NOMO-1 treated with dmso at 0.1 percent for 144 hours (cell line): ENCODE measurements around the gene TUBB2A.
A peak's percentile ranks its signal among the peaks of the same experiment; 100 is the strongest.
"Not testable (repeated sequence)": the region's sequence is repeated elsewhere in the genome, so short reads cannot be mapped to it uniquely, and the experiment has no call there.

ENCODE experiments used
- DNase-seq: peaks from one replicate; lab custom pipeline; 2025; ENCODE audit not compliant: unreplicated experiment; lab: John Stamatoyannopoulos, UW

The TUBB2A gene

DNA sequence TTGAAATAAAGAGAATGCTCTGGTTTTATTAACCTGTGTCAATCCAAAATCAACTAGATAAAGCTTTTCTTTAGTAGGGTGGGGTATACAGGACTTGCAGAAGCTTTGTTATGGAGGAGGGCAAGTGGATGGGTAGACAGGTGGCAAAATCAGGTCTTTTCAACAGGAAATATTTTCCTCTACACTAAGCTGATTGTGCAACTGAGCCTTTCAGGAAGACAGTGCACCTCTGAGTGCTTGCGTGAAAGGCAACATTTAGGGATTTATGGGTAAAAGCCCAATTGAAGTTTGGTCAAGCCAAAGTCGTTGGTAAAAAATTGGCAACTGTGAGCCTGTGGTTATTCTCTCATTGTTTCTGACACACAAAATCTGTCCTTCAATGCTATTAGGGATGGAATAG, 23.8 kb upstream of the TUBB2A start:
- no peak for DNase-seq

DNA sequence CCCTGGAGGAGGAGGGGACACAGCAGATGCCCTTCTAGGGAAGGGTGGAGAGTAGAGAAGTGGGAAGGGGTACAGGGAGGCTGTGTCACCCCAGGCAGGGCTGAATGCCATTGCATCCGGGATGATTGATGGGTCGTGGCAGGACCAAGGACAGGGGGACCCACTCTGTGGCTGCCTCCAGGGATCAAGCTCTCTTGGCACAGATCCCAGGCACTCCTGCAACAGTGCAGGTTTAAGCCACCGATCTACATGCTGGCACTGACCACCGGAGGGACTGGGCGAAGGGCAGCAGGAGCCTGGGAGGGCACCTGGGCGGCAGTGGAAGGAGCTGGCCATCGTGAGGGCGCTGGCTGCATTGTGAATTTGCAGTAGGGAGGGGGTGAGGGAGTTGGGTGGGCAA, 22.6 kb upstream of the TUBB2A start:
- DNase-seq: not testable (repeated sequence)

DNA sequence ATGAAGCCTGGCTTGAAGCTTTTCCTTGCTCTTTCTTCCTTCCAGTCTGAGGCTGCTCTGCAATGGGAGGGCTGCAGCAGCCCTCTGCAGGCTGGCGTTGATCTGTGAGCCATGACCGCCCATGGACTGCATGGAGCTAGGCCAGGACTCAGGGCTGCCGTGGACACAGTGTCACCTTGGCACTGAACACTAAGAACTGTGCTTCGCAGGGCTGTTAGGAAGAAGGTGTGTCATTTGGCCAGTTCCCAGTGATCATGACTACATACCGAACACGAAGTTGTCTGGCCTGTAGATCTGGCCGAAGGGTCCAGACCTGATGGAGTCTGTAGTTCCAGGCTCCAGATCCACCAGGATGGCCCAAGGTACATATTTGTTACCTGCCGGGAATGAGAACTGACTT, 21.3 kb upstream of the TUBB2A start:
- DNase-seq: not testable (repeated sequence)

DNA sequence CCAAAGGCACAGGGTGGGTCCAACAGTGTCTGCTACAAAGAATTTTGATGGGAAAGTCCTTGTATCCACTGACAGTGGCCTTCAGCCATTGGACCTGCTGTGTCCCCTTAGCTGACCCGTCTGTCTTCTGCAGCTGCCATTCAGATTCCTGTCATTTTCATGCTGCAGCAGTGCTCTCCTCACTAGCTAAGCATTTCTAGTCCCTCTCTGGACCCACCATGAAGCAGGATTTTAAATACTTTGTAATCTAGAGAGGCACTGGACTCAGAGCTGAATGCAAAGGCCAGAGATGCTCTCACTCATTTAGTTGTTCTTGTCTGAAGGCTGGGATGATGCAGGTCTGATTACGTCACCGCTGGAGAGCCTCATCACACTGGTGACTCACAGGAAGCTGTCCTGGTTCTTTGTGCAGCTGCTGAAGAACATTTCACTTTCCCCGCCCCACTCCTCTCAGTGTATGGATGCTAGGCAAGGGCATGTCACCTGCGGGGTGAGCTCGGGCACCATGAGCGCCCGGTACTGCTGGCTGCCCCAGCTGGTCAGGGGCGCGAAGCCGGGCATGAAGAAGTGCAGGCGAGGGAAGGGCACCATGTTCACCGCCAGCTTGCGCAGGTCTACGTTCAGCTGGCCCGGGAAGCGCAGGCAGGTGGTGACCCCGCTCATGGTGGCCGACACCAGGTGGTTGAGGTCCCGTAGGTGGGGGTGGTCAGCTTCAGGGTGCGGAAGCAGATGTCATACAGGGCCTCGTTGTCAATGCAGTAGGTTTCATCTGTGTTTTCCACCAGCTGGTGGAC, 19.4 kb upstream of the TUBB2A start:
- no peak for DNase-seq

DNA sequence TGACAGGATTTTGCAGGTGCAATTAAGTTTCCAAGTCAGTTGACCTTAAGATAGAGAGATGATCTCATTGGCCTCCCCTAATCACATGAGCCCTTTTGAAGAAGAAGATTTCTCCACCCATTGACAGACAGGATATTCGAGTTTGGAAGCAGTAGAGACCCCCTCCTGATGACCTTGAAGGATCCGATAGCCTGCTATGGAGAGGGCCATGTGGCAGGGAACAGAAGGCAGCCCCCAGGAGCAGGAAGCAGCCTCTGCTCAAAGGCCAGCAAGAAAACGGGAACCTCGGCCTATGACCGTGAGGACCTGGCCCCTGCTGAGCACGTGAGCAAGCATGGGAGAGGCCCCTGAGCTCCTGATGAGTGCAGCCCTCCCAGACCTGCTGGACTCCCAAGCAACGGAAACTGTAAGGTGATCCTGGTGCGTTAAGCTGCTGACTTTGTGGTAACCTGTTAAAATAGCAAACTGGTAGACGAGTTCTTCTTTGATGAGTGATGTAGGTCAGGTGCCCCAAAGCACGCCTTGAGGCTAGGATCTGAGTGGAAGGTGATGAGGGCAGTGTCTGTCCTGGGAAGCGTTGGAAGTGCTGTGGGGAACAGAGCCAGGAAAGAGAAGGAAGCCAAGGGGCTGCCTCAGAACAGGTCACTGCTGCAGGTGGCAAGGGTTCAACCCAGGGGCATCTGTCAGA, 18.5 kb upstream of the TUBB2A start:
- DNase-seq: no peak

DNA sequence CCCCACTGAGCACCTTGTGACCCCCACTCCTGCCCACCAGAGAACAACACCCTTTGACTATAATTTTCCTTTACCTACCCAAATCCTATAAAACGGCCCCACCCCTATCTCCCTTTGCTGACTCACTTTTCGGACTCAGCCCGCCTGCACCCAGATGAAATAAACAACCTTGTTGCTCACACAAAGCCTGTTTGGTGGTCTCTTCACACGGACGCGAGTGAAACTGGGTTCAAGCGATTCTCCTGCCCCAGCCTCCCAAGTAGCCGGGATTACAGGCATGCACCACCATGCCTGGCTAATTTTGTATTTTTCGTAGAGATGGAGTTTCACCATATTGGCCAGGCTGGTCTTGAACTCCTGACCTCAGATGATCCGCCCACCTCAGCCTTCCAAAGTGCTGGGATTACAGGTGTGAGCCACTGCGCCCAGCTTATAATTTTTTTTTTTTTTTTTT, 16.3 kb upstream of the TUBB2A start:
- DNase-seq: not testable (repeated sequence)

DNA sequence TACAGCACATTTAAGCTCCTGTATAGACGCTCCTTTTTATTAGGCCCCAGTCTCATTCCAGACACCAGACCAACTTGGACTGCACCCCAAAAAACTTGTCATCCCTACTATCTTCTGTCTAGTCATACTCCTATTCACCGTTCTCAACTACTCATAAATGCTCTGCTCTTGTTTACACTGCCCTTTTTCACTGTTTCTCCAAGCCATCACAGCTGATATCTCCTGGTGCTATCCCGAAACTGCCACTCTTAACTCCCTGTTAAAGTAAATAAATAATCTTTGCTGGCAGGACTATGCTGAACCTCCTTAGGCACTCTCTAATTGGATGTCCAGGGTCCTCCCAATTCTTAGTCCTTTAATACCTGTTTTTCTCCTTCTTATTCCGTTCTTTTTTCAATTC, 15.4 kb upstream of the TUBB2A start:
- not testable (repeated sequence) for DNase-seq

DNA sequence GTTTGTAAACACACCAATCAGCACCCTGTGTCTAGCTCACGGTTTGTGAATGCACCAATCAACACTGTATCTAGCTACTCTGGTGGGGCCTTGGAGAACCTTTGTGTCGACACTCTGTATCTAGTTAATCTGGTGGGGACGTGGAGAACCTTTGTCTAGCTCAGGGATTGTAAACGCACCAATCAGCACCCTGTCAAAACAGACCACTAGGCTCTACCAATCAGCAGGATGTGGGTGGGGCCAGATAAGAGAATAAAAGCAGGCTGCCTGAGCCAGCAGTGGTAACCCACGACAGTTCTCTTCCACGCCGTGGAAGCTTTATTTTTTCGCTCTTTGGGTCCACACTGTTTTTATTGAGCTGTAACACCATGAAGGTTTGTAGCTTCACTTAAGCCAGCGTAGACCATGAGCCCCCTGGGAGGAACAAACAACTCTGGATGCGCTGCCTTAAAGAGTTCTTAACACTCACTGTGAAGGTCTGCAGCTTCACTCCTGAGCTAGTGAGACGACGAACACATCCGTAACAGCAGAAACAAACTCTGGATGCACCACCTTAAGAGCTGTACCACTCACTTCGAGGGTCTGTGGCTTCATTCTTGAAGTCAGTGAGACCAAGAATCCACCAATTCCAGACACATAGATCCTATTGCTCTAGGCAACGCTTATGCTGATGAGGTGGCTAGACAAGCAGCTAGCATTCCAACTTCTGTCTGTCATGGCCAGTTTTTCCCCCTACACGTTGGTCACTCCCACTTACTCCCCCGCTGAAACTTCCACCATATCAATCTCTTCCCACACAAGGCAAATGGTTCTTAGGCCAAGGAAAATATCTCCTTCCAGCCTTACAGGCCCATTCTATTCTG, 14.2 kb upstream of the TUBB2A start:
- DNase-seq: not testable (repeated sequence)

DNA sequence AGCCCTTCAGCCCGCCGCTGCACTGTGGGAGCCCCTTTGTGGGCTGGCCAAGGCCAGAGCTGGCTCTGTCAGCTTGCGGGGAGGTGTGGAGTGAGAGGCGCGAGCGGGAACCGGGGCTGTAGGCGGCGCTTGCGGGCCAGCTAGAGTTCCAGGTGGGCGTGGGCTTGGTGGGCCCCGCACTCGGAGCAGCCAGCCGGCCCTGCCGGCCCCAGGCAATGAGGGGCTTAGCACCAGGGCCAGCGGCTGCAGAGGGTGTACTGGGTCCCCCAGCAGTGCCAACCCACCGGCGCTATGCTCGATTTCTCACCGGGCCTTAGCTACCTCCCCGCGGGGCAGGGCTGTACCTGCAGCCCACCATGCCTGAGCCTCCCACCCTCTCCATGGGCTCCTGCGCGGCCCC, 13.3 kb upstream of the TUBB2A start:
- DNase-seq: not testable (repeated sequence)

DNA sequence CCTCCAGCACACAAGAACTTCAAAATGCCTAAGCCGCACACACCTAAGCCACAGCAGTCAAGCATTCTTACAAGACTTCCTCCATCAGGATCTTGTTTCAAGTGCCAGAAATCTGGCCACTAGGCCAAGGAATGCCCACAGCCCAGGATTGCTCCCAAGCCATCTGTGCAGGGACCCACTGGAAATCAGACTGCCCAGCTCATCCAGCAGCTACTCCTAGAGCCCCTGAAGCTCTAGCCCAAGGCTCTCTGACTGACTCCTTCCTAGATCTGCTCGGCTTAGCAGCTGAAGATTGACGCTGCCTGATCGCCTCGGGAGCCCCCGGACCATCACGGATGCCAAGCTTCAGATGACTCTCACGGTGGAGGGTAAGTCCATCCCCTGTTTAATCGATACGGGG, 10.7 kb upstream of the TUBB2A start:
- not testable (repeated sequence) for DNase-seq

DNA sequence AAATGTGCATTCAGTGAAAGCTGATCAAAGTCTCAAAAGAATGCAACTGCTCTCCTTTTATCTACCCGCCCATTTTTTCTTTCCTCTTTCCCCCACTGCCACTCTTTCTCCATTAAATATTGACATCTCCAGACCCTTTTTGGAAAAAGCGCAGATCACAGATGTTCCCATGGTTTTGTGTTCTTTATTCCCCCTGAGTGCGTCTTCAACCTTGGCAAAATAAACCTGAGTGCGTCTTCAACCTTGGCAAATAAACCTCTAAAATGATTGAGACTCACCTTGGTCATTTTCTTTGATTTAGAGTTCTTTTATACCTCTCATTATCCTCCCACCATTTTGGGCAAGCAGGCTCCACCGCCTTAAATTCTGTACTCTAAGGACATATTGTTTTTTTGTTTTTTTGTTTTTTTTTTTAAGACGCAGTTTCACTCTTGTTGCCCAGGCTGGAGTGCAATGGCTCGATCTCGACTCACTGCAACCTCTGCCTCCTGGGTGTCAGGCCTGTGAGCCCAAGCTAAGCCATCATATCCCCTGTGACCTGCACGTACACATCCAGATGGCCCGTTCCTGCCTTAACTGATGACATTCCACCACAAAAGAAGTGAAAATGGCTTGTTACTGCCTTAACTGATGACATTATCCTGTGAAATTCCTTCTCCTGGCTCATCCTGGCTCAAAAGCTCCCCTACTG, 9.3 kb upstream of the TUBB2A start:
- not testable (repeated sequence) for DNase-seq

DNA sequence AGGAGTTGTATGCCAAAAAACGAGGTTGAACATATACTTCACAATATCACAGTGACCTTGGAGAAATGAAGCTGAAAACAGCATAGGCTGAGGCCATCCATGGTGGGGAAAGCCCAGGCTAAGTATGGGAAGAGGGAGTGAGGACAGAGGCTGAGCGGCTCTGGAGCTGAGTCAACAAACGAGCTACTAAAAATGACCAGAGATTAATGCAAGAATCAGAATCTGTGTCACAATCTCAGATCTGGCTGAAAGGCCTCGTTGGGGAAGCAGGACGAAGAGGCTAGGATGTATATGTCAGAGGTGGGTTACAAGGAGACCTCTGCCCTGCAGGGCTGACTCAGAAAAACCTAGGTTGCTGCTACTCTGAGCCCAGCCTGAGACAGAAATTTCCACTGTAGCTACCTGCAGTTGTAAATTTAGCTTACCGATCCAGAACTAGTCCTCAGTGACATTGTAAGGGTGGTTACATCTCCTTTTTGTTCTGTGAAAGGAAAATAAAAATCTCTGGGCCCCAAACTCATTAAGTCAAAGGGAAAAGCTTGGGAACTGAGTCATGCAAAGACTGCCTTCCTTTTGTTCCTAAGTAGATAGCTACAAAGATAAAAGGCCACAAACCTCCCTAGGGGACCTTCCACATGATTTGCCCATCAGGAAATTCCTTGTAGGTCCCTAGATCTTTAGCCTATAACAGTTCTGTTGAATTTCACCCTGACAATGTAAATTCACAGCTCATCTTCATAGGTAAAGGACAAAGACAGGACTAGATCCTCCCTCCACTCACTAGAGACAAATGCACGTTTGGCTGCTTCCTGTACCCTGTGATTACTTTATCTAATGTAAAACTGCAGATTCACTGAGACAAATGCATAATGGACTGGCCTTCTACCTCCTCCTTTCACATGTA, 8.5 kb upstream of the TUBB2A start:
- DNase-seq: peak; percentile 42

DNA sequence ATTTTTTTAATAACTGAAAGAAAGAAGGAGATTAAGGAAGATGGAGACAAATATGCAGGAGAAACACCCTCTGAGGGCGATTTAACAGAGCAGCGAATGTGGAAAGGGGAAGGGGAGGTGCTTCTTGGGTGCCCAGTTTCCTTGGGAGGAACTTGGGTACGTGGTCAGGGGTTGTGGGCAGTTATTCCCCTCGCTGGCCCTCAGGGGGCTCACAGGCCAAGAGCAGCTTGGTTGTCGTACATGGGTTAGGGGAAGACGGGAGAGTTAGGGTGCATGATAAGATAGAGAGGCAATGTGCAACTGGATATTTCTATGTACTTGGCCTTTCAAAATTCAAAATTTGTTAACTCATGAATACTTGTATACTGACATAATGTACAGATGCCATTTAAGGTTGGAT, 7.0 kb upstream of the TUBB2A start:
- DNase-seq: no peak

DNA sequence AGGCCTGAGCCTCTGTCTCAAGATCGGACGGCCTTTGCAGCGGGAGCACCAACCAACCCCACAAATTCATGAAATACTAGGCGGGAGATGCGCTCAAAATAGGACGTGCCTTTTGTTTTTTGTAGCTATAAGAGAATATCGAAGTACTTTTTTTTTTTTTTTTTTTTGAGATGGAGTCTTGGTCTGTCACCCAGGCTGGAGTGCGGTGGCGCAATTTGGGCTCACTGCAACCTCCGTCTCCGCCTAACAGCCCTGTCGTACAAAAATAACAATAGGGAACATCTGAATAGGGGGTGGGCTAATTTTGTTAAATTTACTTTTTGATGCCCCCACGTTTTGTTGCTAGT, 5.9 kb upstream of the TUBB2A start:
- peak; percentile 60 for DNase-seq

DNA sequence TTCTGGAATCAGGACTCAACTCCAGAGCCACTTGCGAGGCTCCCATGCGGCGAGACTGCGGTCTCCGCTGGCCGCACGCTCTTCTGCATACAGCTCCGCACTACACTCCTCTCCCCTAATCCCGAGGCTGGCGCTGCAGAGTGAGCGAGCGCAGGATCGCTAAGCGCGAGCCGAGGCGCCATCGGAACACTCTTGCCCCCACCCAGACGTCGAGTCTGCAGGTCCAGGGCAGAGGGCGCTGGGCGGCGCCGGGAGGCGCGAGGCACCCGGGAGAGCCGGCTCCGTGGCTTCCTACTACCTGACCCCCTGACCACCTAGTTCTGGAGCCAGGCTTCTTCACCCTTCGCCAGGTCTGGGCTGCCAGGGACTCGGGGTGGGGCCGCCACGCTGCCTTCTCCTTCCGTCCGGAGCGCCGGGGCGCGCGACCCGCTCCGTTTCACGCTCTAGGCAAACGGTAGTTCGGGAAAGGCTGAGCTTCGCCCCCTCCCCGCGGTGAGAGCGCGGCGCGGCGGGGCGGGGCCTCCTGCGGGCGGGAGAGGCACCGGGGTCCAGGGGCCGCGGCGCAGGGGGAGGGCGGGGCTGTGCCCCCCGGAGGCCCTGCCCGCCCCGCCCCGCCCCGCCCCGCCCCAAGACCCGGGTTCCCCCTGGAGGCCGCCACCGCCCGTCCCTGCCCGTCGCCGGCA, 5.4 kb upstream of the TUBB2A start:
- peak; percentile 86 for DNase-seq

DNA sequence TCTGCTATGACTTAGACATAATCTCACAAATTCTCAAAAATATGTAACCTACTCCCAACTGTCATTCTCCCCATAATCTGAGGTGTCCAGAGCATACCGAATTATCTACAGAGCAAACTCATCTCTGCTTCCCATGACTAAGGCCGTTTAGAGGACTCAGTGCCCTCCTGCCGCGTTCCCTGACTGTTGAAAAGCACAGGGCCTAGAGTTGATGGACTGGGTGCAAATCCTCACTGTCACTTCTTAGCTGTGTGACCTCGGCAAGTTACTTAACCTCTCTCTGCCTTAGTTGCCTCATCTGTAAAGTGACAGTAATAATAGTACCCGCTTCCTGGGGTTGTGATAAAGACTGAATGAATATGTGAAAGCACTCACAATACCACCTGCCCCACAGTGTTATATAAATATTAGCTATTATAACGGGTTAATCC, 4.7 kb upstream of the TUBB2A start:
- no peak for DNase-seq

DNA sequence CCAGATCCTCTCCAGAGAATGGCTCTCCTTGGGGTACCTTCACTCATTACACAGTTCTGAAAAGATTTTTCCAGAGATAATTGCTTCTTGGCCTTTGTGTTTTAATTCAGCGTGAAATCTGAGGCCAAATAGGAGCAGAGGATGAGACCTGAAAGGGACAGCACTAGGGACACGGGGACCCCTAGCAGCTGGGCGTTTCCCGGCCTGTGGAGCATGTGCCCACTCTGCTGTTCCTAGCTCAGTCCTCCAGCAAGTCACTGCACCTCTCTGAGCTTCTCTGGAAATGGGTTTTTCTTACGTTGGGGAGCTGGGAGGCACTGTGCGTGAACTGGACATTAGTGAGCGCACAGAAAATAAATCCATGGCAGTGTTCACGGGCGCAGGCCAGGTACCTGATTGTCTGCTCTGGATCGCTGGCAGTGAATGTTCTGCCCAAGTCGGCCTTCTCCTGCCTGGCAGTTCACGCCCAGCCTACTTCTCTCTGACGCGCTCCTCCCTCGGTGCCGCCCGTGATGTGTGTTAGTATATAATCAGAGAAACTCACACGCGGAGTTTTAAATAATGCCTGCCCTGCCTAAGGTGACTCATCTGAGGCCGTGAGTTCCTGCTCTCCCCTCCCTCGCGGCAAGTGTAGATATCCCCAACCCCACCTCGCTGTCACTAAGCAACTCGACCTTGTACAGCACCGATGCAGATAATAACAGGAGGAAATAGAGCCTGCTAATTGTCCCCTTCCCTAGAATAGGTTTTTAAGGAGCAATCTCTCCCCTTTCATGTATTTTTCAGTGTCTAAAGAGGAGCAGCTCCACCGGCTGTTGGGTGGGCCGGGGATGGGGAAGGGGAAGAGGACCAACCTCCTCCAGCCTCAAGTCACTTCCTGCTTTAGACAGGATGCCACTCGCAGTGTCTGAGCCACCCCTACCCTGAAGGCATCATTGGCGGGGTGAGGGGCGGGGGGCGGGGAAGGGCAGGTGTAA, 2.7 kb upstream of the TUBB2A start:
- peak; percentile 16 for DNase-seq
